HK-2 (cell line): ENCODE results near the gene CACNA2D3.

Source experiments
- DNase-seq: peaks from one replicate; pipeline ENCODE4 v3.0.0-alpha.2; 2018; ENCODE audit not compliant: unreplicated experiment

CACNA2D3 gene

GRCh38 chr3:54171509-54171908 is 49.2 kb downstream of the CACNA2D3 start:
- DNase-seq = no peak

GRCh38 chr3:54171951-54172350 is 49.6 kb downstream of the CACNA2D3 start:
- DNase-seq = no peak

GRCh38 chr3:54173371-54173770 is 51.0 kb downstream of the CACNA2D3 start:
- no peak for DNase-seq

DNA sequence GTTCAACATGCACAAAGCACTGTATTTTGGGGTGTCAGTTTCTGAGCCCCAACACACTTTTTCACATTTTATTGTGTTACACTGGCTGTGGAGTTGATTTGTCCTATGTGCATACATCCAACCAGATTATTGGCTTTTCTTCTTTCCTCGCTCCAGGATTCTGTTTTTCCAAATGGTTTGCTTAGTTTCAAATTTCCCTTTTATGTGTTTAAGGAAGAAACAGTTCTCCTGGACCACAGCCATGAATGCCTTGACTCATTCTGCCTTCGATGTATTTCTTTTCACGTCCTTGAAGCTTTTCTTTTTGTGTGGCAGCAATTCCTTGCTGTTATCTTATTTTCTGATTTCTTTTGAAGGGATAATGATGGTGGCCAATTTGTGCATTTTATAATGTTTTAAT is 53.8 kb downstream of the CACNA2D3 start:
- DNase-seq = no peak

DNA sequence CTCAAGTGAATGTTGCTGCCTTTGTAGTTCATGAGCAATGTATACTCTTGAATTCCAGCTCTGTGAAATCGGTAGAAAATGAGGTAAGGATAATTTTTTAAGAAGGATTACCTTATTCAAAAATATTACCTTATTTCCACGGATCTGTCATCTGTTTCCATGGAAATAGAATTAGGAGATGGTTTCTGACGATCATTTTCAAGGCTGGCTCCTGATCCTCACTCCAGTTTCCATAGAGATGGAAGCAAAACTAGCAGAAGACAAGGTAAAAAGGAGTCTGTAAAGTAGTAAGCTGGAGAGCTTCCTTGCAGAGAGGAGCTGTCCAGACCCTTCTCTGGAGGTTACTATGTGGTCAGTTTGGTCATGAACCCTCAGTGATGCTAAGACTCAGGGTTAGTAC is 55.5 kb downstream of the CACNA2D3 start:
- no peak for DNase-seq

DNA sequence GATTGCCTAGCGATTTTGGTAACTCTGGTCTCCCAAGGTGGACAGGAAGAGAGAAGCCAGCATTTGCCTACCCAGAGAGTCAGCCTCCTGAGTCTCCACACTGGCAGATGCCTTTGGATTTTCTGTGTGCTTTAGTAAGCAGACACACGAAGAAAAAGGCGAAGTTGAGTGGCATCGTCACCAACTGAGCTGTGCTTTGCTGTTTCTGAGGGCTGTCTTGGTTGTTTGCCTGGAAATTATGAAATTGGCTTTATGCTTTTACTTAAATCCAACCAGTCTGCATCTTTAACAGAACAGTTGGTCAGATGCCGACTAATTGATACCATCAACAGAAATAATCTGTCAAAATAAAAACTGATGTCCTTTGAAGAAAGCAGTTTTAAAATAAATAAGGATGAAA is 56.0 kb downstream of the CACNA2D3 start:
- DNase-seq = no peak

- DNase-seq = no peak
Measured at GRCh38 chr3:54180921-54181320, 58.6 kb downstream of the CACNA2D3 start.

- no peak for DNase-seq
Measured at GRCh38 chr3:54182242-54182641, 59.9 kb downstream of the CACNA2D3 start.

GRCh38 chr3:54185740-54186139 is 63.4 kb downstream of the CACNA2D3 start:
- DNase-seq = no peak

- peak; percentile 36 for DNase-seq
Measured at GRCh38 chr3:54188176-54188791, 65.9 kb downstream of the CACNA2D3 start.

DNA sequence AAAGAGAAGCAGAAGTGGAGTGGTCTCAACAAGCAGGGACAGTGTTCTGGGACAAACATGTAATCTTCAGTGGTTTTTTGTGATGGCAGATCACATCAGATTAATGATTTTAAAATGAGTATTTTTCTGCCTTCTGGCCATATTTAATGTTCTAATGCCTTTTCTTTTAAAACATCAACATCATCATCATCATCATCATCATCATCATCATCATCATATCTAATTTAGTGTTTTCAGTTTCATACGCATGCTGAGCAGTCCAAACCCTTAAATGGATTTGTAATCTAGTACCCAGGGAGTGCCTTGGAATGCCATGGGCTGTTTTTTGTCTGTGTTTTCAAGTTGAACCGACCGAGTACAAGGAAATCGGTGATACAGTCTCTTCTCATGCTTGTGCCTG is 68.9 kb downstream of the CACNA2D3 start:
- no peak for DNase-seq

DNA sequence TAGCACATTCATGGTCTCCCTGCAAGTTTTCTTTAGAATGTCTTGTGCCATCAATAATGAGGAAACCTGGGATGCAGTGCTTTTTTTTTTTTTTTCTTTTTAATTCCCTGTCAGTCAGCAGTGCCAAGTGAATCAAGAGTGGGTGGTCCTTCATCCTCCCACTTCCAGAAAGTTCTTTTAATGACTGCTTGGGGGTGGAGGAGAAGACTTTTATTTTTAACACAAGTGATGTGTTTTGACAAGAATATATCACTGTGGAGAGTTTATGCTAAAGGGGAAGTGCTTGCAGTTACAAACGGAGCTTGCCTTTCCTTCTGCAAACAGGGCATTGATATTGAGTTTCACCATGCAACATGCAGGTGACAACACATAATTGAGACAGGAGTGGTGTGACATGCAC is 69.7 kb downstream of the CACNA2D3 start:
- no peak for DNase-seq

DNA sequence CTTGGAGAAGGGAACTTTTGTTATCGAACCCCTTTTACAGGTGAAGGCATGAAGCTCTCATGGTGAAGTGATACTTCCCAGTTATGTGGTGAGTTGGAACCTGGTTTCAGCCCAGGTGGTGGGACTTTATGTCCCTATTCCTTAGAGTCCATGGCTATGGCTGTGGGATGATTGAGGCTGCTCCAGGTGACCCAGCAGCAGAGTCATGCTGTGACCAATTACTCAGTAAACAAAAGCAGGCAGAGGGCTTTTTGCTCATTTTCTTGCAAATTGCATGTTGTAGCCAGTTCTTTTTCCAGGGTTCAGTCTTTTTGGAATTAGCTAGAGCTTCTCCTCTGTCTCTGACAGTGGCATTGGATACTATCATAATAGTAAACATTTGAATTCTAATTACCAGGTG is 70.7 kb downstream of the CACNA2D3 start:
- no peak for DNase-seq

DNA sequence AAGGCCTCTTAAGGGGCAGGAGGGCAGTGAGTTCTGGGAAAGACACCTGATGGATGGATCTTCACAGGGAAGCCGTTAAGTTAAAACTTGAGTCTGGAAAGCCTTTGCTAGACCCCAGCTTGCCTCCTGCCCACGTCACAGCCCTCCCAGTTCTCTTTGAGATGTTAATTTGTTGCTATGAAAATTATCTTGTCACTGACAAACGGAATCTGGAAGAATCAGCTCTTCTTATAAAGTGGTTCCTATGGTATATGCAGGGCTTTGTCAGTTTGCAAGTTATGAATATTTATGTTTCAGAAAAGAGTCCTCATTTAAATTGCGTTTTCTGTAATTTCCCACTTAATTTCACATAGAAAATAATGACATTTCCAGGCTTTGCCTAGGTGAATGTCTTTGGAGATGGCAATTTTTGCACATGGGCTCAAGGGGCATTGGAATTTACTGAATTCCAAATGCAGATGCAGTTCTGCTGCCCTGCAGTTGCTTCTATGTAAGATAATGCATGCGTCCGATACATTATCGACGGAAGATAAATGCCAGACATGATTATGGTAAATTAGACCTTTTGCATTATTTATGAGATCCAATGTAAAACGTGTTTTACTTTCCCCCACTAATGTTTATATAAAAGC is 74.1 kb downstream of the CACNA2D3 start:
- DNase-seq = no peak

- DNase-seq = no peak
Measured at GRCh38 chr3:54197509-54197908, 75.2 kb downstream of the CACNA2D3 start.

- no peak for DNase-seq
Measured at GRCh38 chr3:54198556-54198955, 76.2 kb downstream of the CACNA2D3 start.

GRCh38 chr3:54202054-54202453 is 79.7 kb downstream of the CACNA2D3 start:
- DNase-seq = no peak

GRCh38 chr3:54202651-54203248 is 80.4 kb downstream of the CACNA2D3 start:
- DNase-seq = no peak

GRCh38 chr3:54206874-54207273 is 84.5 kb downstream of the CACNA2D3 start:
- DNase-seq = no peak

GRCh38 chr3:54211097-54211496 is 88.7 kb downstream of the CACNA2D3 start:
- no peak for DNase-seq

DNA sequence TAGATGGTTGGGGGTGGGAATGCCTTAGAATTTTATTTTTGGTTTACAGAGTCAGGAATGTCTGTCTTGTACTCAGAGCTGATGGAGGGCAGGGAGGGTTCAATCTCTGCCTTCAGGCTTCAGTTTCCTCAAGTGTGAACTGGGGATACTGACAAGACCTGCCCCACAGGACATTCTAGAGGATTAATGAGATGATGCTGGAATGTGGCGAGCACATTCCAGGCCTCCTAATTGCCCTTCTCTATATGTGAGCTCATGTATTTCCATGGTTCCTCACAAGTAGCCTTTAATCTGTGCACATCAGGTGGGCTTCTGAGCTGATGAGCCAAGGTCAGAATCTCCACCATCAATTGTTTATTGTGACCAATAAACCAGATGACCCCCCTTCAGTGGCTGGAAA is 90.4 kb downstream of the CACNA2D3 start:
- DNase-seq = no peak

DNA sequence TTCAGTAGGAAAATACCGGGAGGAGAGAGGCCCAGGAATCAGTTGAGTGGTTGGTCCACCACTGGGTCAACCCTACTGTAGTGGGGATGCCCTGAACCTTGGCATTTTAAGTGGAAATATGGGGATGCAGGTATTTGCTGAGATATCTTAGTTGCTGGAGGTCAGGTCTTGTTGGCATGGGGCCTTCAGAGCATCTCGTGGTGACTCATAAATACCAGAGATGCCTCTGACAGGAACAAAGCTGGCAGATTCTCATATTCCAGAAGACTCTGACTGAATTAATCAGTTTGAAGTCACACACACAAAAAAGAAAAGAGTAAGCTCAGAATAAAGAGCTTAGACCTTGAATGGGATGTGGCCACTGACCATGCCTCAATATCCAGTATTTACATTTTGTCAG is 91.6 kb downstream of the CACNA2D3 start:
- DNase-seq = peak; percentile 26

DNA sequence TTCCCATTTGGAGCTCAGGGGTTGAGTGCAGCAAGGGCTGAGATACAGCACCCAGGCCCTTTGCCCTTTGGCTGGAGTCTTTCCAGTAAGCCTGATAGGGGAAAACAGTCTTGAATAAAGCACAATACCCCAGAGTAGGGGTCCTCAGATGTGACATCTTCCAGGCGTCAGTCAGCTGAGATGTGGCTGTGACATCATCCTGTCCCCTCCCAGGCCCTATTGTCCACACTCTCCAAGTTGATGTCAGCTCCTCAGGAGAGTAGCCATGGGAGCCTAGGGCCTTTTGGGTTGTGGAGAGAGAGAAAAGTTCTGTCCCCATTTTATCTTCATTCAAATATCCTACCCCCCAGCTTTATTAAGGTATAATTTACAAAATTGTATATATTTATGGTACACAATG is 92.5 kb downstream of the CACNA2D3 start:
- DNase-seq = no peak

GRCh38 chr3:54215521-54215920 is 93.2 kb downstream of the CACNA2D3 start:
- DNase-seq = peak; percentile 4
